Activated CD4-positive, alpha-beta T cell treated with anti-CD3 and anti-CD28 coated beads, Interleukin-2, Interleukin-4, amounts not matched to agents 100 ng/mL and 50 ng/mL, durations not matched to agents 16 hours and 8 hours (primary cell): ENCODE measurements around the gene PEMT.

Source experiments
- DNase-seq: peaks from one replicate; pipeline ENCODE4 v3.0.0-alpha.2; 2020; ENCODE audit warnings: low spot score

The PEMT gene

DNA sequence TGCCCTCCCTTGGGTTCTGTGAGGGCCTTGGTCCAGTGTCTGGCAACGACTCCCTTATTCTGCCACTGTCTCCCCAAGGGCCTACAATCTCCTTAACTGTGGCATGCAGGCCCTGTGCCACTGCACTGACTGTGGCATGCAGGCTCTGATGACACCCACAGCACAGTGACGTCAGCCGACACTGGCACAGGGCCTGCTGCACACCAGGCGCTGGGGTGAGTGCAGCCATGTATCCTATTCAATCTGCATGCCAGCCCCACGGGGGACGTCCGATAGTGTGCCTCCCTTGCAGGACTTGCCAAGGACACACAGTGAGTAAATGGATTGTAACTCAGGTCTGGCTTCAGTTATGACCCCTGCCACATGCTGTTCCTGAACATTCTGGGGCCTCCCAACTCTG, 55.6 kb downstream of the PEMT start:
- DNase-seq: no peak

DNA sequence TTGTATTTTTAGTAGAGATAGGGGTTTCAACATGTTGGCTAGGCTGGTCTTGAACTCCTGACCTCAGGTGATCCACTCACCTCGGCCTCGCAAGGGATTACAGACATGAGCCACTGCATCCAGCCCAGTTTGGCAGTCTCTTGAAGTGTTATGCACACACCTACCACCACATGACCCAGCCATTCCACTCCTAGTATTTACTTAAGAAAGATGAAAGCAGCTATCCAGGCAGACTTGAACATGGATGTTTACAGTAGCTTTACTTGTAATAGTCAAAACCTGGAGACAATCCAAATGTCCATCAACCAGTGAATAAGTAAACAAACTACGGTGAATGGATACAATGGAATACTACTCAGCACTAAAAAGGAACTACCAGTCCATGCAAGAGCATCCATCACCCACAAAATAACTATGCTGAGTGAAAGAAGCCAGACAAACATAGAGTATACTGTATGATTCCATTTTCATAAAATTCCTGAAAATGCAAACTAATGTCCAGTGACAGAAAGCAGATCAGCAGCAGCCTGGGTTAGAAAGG, 57.5 kb downstream of the PEMT start:
- no peak for DNase-seq

DNA sequence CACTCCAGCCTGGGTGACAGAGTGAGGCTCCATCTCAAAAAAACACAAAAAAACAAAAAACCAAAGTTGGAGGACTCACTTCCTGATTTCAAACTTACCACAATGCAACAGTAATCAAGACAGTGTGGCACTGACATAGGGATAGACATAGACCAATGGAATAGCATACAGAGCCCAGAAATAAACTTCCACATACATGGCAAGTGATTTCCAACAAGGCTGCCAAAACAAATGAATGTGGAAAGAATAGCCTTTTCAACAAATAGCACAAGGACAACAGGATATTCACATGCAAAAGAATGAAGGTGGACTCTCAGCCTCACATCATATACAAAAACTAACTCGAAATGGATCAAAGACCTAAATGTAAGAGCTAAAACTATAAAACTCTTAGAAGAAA, 58.5 kb downstream of the PEMT start:
- DNase-seq: no peak

DNA sequence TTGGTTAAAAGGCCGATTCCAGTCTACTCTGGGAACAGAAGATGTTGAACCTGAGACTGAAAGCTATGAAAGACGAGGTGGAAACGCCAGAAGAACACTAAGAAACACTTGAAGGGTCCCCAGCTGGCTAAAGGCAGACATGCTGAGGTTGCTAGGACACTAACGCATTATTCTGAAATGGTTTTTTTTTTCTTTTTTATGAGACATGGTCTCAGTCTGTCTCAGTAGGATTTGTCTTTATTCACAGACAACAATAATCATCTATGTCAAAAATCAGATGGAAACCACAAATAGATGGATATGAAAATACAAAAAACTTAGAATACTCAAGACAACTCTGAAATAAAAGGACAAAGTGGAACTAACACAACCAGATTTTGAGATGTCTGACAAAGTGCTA, 60.4 kb downstream of the PEMT start:
- DNase-seq: no peak

DNA sequence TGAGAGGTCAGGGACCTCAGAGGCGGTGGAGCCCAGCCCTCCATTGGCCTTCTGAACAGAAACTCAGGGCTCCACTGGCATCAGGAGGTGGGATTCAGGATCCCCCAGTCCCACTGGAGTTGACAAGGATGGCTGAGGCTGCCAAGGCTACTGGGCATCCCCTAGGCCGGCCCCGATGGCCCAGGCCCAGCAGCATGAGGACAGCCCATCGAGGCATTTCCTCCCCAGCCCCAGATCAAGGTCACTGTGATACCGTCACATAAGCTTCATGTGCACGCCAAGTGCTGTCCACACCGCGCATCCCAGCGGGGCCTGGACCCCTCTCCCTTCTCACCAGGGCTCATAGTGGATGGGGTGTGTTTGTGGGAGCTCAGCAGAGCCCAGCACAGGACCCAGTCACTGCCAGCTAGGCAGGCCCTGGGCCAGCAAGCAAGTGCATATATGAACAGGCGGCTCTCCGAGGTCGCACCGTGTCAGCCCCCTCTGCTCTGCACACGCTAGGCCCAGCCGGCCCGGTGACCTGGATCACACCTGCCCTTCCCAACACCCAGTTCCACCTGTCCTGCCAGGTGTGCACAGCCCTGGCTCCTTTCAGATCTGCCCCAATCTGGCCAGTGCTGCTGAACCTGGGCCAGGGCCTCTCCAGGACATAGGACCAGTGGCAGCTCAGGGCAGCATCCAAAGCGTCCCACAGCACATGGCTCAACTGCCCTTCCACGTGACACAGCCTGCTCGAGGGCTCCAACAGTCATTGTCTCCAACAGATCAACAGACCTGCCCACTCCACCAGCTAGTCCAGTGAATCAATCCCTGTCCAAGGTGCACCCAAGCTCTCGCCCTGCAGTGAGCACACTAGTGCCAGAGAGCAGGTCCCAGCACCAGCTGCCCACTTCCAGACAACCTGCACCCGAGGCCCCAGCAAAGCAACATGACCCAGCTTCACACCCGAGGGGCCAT, 62.5 kb downstream of the PEMT start:
- DNase-seq: no peak

DNA sequence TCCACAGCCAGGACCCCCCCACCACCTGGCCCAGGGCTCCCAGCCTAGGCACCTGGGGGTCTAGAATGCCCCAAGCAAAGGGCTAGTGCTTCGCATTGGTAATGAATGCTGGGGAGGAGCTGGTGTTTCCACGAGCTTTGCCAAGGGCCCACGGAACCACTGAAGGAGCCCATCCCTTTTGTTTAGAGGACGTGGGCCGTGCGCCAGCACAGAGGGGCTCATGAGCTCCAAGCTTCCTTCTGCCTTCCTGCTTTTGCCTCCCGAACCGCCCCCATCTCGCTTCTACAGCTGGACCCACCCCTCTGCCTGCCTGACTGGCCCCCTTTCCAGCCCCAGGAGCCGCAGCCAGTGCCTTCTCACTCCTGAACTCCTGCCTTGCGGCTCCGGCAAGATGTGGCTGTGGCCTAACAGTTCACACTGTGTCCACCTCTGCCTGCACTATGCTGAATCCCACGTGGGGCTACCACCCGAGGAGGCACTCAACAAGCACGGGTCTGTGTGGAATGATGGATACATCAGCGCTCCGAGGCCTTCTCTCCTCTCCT, 63.5 kb downstream of the PEMT start:
- DNase-seq: no peak

DNA sequence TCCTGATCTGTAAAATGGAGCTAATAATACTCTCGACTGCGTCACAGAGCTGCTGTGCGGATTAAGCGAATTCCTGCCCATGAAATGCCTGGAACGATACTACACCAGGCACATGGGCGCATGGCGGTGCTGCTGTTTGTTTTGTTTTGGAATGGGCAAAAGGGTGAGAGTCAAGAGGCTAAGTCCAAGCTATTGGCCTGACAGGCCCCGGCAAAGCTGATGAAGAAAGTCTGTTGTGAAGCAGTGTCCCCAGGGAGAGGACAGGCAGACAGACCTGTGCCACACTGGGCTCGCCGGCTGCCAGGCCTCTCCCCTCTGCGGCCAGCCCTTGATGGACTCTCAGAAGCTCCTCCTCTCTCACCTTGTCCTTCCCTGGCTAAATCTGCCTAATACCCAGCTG, 64.0 kb downstream of the PEMT start:
- no peak for DNase-seq

DNA sequence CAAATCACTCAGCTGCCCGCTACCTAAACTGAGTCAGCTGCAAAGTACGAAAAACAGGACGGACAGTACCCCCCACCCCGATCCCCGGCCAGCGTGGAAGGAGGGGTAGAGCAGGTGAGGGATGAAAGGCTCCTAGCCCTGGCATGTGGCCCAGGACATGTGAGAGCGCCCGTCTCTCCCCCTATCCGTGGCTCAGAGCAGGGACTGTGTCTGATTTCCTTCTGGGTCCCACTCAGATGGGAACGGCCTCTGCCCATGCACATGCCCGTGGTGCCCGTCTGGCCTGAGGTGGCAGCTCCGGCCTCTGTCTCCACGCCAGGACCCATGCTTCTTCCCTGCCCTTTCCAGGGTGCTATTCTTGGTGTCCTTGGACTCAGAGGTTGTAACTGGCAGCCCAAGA, 65.1 kb downstream of the PEMT start:
- DNase-seq: no peak

DNA sequence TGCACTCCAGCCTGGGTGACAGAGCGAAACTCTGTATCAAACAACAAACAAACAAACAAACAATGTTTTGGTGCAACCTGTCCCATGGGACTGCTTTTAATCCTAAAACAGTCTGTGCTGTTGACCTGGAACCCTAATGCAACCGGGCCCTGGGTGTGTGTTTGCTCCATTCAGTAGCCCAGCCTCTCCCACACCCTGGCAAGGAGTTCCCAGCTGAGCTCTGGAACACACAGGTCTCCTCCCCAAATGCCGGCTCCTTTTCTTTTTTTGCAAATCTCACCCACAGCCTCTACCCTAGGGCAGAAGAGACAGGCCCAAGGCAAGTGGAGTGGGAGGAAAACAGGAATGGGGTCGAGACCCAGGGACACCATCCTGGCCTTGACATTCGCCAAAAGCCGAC, 65.6 kb downstream of the PEMT start:
- no peak for DNase-seq

DNA sequence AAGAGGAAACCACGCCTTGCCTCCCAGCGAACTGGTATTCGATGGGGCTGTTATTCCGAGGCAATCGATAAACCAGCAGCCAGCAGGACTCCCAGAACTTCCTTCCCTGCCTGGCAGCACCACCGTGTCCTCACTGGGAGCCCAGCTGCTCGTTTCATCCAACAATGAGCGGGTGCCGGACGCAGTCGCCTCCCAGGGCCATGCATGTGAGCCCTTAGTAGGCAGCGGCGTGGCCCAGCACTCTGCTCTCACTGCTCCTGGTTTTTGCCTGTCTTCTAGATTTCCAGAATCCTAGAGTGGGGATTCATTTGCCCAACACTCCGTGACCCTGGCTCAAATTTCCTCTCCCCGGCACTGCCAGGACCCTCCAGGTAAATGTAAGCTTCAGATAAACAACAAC, 66.2 kb downstream of the PEMT start:
- DNase-seq: no peak

DNA sequence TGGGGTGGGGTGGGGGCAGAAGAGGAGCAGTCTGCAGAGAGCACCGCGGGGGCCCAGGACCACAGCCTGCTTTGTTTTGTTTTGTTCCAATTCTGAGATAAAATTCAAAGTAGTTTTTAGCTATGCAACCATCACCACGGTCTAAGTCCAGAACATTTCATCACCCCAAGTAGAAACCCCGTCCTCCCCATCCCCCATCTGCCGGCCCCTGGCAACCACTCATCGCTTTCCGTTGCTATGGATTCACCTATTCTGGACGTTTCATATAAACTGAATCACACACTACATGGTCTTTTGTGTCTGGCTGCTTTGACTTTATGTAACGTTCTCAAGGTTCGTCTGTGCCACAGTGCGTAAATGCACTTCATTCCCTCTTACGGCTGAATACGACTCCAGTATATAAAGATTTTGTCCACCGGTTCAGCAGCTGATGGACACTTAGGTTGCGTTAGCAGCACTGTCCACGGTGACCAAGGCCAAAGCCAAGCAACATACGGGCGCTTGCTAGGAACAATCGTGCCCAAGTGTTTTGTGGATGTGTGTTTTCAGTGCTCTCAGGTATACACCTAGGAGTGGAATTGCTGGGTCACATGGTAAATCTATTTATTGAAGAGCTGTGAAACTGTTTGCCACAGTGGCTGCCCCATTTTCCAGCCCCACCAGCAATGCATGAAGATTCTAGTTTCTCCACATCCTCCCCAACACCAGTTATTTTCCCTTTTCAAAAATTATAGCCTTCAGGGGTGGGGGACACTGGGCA, 67.6 kb downstream of the PEMT start:
- no peak for DNase-seq

DNA sequence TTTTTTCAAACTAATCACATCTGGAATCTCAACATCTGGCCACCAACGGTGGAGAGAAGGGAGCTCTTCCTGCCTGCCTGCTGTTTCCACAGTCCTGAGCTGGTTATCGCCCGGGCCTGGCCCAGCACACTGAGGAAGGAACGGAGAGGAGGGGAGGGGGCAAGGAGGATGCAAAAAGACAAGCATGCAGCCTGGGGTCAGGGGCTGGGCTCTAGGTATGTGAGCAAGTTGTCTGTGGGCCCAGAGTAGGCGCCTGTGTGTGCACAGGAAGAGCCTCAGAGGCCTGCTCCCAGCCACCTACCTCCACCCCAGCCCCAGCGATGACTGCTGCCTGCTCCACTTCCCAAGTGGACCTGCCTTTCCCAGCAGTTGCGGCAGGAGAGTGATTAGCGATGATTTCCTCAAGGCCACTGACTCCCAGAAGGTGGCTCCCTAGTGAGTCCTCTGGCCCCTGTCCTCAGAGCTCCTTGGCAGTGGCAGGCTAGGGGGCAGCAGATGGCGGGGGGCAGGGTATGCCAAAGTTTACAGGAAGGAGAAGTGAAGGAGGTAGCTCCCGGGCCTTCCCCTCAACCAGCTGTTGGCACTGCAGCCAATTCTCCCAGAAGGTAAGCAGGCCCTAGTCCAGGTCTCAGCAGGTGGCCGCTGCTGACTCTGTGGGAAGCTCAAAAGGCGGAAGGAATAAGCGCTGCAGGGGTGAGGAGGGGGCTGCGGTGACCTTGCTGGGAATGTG, 68.3 kb downstream of the PEMT start:
- DNase-seq: no peak

DNA sequence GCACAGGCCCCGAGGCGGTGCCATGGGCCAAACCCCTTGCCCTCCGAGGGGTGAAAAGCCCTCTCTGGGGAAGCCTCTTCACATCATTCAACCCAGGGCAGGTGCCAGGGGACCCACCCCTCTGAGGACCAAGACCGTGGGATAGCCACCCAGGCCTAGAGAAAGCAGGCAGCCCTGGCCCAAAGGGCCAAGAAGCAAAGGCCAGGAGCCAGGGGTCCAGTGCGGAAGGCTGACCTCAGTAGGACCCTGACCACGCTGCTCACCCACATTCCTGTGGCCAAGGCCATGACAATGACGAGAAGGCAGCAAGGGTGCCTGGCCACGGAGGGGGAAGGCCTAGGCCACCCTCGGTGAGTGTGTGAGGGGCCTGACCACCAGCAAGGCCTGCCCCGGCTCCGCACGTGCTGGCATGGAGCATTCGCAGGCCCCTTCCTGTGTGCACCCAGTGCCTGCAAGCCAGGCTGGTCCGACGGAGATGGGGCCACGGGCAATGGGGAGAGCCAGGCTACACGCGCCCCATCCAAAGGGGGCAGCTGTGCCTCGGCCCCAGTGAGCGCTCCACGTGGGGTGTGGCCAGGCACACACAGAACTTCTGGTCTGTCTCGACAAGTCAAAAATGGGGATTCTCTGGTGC, 70.8 kb downstream of the PEMT start:
- no peak for DNase-seq

DNA sequence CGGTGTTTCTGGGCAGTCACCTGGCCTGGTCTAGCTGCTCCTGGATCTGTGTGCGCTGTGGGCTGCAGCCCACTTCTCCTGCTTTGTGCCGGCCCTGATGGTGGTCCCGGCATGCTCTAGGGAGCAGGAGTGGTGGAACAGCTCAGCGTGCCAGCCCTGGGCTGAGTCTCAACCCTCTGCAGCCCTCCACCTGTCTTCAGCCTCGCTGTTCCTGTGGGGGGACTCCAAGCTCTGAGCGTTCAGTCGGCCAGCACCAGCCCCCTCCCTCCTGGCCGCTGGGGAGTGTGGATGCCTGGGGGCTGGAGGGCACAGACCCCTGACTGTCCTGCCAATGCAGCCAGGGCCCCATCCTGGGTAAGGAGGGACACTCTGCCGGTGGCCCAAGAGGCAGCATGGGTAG, 71.6 kb downstream of the PEMT start:
- no peak for DNase-seq

DNA sequence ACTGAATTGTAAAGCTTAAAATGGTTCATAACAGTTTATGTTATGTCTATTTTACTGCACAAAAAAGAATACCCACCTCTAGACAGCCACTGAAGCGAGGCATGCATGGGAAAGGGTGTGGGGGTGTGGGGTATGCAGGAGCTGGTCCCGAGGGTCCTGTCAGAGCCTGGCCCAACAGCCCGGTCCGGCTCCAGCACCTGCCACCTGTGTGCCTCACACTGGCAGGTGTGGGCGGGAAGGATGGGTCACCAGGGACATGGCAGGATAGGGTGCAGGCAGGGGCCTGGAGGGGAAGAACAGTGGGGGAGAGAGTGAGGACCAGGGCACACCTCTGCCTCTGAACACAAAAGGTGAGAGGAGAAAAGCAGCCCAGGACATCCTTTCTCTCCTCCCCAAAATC, 72.6 kb downstream of the PEMT start:
- DNase-seq: no peak

DNA sequence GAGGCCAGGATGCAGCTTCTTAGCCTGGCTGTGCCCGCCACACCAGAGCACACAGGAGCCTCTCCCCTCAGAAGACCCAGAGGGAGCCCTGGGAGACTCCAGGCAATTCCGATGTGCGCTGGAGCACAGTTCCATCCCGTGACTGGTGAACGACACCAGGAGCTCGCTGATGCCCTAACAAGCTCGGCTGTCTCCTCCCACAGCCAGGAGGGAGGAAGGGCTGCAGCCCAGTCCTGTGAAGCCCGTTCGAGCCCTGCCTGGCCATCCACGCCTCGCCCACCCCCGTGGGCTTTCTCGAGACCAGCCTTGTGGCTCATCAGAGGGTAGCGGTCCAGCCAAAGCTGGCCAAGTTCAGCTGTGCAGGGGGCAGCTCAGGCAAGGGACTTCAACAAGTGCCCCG, 73.5 kb downstream of the PEMT start:
- DNase-seq: no peak

DNA sequence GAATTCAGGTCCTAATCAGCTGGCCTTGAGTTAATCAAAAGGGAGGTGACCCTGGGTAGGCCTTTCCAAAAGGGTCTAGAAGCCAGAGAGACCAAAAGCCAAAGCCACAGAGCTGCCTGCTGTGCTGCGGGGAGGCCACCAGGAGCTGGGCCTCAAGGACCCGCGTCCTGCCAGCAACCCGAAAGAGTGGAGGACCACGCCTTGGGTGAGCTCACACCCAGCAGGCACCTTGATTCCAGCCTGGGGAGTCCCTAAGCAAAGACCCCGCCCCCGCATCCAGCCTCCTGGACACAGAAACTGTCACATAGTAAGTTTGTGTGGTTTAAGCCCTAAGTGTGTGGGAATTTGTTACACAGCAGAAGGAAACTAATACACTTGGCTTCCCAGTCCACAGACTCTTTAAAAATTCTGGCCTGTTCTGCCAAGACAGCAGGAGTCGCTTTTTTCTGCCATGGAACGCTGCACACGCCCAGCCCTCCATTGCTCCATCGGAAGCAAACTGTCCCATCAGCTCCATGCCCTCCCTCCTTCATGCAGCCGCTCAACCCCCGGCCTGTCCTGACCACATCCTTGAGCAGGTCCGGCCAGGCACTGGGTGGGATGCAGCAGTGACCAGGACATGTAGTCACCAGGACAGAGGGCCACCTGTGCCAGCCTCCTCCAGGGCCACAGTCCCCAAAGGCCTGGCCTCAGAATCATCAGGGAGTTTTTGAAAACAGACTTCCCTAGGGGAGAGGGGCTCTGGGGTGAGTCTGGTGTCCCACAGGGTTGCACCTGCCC, 74.4 kb downstream of the PEMT start:
- no peak for DNase-seq

DNA sequence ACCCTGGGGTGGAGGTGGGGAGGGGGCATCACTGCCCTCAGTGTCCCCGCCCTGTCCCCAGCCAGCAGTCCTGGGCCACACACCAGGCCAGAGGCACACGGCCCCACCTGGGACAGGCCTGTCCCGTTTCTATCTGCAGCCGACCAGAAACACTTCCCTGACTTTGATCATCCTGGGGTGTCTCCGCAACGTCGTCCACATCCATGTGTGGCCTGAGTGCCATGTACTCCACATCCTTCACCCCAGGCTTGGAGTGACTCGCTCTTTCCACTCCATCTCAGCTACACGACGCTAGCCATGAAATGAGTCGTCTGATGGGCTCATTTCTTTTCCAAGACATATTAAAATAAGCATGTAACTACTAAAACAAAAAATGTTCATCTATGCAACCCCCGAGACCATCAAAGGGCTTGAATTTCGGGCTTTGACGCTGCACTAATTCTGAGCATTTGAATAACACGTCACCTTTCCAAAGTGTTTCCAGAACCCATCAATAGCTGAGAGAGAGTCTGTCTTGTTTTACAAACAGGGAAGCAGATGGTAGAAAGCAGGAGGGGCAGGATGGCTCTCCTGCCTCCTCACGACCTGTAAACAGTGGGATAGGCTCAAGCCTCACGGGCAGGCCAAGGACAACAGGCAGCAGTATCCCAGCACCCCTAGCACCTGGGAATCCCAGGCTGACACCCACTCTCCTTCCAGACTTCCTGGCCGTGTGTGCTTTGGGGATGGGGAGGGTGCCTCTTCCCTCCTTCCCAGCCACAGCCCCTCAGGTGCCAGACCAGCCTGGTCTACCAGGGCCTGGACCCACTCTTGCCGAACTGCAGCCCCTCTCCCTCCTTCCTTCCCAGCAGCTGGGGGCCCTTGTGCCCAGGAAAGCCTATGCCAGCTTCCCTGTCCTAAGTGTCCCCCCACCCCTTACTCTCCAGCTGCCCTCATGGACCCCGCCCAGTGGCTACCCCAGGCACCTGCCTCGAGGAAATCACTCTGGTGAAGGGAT, 75.3 kb downstream of the PEMT start:
- no peak for DNase-seq
